Osteocyte (in vitro differentiated cells): ENCODE measurements around the gene TRPC4AP. TPM values are rescaled to one million over a fixed set of nuclear protein-coding genes. Genes with fewer than 3 reads are reported as not detected.

Source experiments
- DNase-seq: peaks from one replicate; pipeline ENCODE4 v3.0.0; 2021; ENCODE audit warnings: mixed read lengths; ENCODE audit not compliant: unreplicated experiment; ENCODE audit errors: extremely low spot score
- H3K27ac Mint-ChIP-seq: one replicate; pipeline ENCODE4 v1.8.0; 2021; ENCODE audit warnings: mild to moderate bottlenecking, mixed read lengths; ENCODE audit not compliant: unreplicated experiment
- H3K27me3 Mint-ChIP-seq: one replicate; pipeline ENCODE4 v1.8.0; 2021; ENCODE audit warnings: mixed read lengths; ENCODE audit not compliant: unreplicated experiment
- H3K36me3 Mint-ChIP-seq: one replicate; pipeline ENCODE4 v1.8.0; 2021; ENCODE audit warnings: mixed read lengths; ENCODE audit not compliant: unreplicated experiment
- H3K4me1 Mint-ChIP-seq: one replicate; pipeline ENCODE4 v1.8.0; 2021; ENCODE audit warnings: mixed read lengths; ENCODE audit not compliant: unreplicated experiment
- H3K4me3 Mint-ChIP-seq: one replicate; pipeline ENCODE4 v1.8.0; 2021; ENCODE audit warnings: mild to moderate bottlenecking, moderate library complexity, mixed read lengths; ENCODE audit not compliant: unreplicated experiment
- H3K9me3 Mint-ChIP-seq: one replicate; pipeline ENCODE4 v1.8.0; 2021; ENCODE audit warnings: mixed read lengths; ENCODE audit not compliant: unreplicated experiment
- total RNA-seq: library from RNA; stranded (reverse); gene quantifications from 2 replicates; pipeline ENCODE4 v1.2.1, GENCODE V29; 2021
- TF ChIP-seq, protein P1 (sequence below): fragments of 200-600 bp; sonication (generic); IDR thresholded peaks from 2 replicates; pipeline ENCODE4 v1.5.0; 2021; ENCODE audit warnings: antibody characterized with exemption, mild to moderate bottlenecking, moderate library complexity

TRPC4AP gene
- total RNA-seq, 1 donor from 2014 or later, result 83.0 TPM

DNA sequence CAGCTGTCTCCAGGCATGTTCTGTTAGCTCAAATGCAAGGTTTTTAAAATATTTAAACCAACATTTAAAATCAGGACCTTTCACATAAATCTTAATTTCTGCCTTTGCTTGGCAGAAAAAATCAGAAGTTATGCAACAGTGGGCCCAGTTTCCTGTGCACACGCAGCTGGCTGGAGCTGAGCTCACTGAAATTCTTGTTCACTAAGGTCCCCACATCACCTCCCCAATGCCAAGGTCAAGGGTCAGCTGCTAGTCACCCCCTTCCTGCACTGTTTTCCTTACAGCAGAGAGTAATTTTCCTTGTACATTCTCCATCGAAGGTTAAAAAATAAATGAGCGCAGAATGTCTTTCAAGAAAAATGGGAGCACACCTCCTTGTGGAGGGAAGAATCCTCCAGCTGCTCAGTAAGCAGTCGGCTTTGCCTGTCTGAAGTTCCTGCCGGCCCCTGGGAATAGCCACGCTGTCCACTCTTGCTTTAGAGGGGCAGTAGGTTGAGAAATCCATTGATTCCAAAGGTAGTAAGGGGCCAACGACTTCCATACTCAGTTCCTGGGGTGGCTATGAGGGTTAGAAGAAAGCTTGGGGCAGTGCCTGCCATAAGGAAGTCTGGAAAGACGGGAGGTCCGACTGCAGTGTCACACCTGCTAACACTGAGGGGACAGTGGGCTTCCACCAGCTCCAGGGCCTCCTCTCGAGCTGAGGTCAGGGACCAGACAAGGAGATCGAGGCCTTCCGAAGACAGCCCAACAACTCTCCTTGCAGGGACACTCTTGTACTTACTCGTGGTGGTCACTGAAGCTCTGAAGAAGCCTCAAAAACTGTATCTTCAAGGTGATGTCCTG is 80.2 kb downstream of the TRPC4AP start:
- H3K9me3 Mint-ChIP-seq, result no peaks in the 10 kb centered on the region
- no peak overlapping the region for H3K4me3 Mint-ChIP-seq
- peaks cover 66% of the 10 kb centered on the region for H3K36me3 Mint-ChIP-seq
- H3K27ac Mint-ChIP-seq, result no peak overlapping the region
- no peaks in the 10 kb centered on the region for H3K27me3 Mint-ChIP-seq
- peaks cover 8% of the 10 kb centered on the region for H3K4me1 Mint-ChIP-seq
- DNase-seq, result peak; percentile 27
- TF ChIP-seq, protein P1, sequence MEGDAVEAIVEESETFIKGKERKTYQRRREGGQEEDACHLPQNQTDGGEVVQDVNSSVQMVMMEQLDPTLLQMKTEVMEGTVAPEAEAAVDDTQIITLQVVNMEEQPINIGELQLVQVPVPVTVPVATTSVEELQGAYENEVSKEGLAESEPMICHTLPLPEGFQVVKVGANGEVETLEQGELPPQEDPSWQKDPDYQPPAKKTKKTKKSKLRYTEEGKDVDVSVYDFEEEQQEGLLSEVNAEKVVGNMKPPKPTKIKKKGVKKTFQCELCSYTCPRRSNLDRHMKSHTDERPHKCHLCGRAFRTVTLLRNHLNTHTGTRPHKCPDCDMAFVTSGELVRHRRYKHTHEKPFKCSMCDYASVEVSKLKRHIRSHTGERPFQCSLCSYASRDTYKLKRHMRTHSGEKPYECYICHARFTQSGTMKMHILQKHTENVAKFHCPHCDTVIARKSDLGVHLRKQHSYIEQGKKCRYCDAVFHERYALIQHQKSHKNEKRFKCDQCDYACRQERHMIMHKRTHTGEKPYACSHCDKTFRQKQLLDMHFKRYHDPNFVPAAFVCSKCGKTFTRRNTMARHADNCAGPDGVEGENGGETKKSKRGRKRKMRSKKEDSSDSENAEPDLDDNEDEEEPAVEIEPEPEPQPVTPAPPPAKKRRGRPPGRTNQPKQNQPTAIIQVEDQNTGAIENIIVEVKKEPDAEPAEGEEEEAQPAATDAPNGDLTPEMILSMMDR, result no peak

- Mint-ChIP-seq H3K27me3 (no peaks in the 10 kb centered on the region), H3K36me3 (peaks cover 65% of the 10 kb centered on the region), H3K27ac (no peak overlapping the region), H3K9me3 (no peaks in the 10 kb centered on the region), H3K4me1 (peaks cover 8% of the 10 kb centered on the region), H3K4me3 (no peak overlapping the region)
- TF ChIP-seq, protein P1, result no peak
- peak; percentile 63 for DNase-seq
These were observed 80.9 kb downstream of the TRPC4AP start for GRCh38 chr20:35011589-35012226.

- Mint-ChIP-seq H3K36me3 (peaks cover 67% of the 10 kb centered on the region), H3K9me3 (no peaks in the 10 kb centered on the region), H3K4me1 (peaks cover 6% of the 10 kb centered on the region), H3K27me3 (no peaks in the 10 kb centered on the region), H3K27ac (peak overlapping the region; percentile 63), H3K4me3 (no peak overlapping the region)
- TF ChIP-seq, protein P1, result no peak
- peak; percentile 32 for DNase-seq
These were observed 82.0 kb downstream of the TRPC4AP start for GRCh38 chr20:35010405-35011192.

DNA sequence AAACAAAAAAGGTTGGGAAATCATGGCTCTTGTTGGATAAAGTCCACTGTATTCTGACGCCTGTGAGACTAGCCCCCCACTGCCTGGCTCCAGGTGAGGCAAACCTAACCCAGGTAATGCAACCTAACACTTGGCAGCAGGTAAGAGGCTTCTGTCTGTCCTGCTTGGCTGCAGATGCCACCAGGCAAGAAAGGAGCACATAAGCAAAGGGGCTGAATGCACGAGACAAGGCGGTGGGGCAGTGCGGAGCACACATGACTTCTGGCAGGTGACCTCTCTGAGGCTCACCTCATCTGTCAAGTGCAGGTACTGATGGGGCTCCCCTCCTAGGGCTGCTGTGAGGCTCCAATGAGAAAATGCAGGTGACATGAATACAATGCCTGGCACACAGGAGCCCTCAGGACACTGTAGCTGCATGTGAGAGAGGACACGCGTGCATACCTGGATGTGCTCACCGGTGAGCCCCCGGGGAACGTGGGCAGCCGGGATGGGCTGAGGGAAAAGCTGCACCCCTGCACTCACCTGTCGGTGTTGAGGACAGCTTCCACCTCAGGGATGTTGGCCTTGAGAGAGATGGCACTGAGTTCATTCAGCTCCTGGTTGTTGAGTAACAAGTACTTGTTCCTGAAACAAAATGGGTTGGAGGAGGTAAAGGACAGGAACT is 82.8 kb downstream of the TRPC4AP start:
- no peak overlapping the region for H3K27ac Mint-ChIP-seq
- H3K36me3 Mint-ChIP-seq, result peaks cover 65% of the 10 kb centered on the region
- H3K9me3 Mint-ChIP-seq, result no peaks in the 10 kb centered on the region
- no peaks in the 10 kb centered on the region for H3K27me3 Mint-ChIP-seq
- H3K4me1 Mint-ChIP-seq, result peaks cover 5% of the 10 kb centered on the region
- DNase-seq, result no peak
- H3K4me3 Mint-ChIP-seq, result no peak overlapping the region
- TF ChIP-seq, protein P1, result no peak
